Bronchial epithelial cell (primary cell): ENCODE results near the gene ABR. TPM values are rescaled to one million over a fixed set of nuclear protein-coding genes. Genes with fewer than 3 reads are reported as not detected.
A peak's percentile ranks its signal among the peaks of the same experiment; 100 is the strongest.

ENCODE experiments used
- DNase-seq: peaks from one replicate; pipeline ENCODE4 v3.0.0-alpha.2; 2010; ENCODE audit warnings: low read depth
- FAIRE-seq: peaks from 2 replicates; lab custom pipeline; 2011; peaks lifted over from hg19 to GRCh38; lab: Jason Lieb, UNC
- H3K27me3 ChIP-seq: 2 replicates; pipeline ENCODE4 v1.5.1; 2011; ENCODE audit warnings: low read length; ENCODE audit not compliant: control insufficient read depth, insufficient read depth
- H3K36me3 ChIP-seq: 2 replicates; pipeline ENCODE4 v1.5.1; 2011; ENCODE audit warnings: low read length; ENCODE audit not compliant: control insufficient read depth, insufficient read depth
- H3K4me3 ChIP-seq: 2 replicates; pipeline ENCODE4 v1.5.1; 2011; ENCODE audit warnings: mild to moderate bottlenecking, low read depth, low read length, control low read depth
- CTCF ChIP-seq: IDR thresholded peaks from 2 replicates; pipeline ENCODE4 v1.5.1; 2011; ENCODE audit warnings: mild to moderate bottlenecking, moderate library complexity, low read length, control low read depth, inconsistent platforms; ENCODE audit not compliant: insufficient read depth, severe bottlenecking
- total RNA-seq: library from RNA; depleted of rRNA; stranded (reverse); fragments of >200 nt; gene quantifications from 2 replicates; pipeline ENCODE4 v1.2.1, GENCODE V29; 2014

The ABR gene
- total RNA-seq, 1 donor from 2014 or later = 18.7 TPM

- H3K4me3 ChIP-seq = no peak overlapping the region
- FAIRE-seq = peak; percentile 99
- H3K36me3 ChIP-seq = no peaks in the 10 kb centered on the region
- no peak for DNase-seq
- H3K27me3 ChIP-seq = peaks cover 19% of the 10 kb centered on the region
- TF ChIP-seq CTCF = no peak
Observed at GRCh38 chr17:1226308-1226707, 46.5 kb upstream of the ABR start.

- no peak overlapping the region for H3K4me3 ChIP-seq
- FAIRE-seq = no peak
- H3K36me3 ChIP-seq = no peaks in the 10 kb centered on the region
- no peak for DNase-seq
- H3K27me3 ChIP-seq = peaks cover 15% of the 10 kb centered on the region
- TF ChIP-seq CTCF = no peak
Observed at GRCh38 chr17:1224330-1224729, 44.5 kb upstream of the ABR start.

GRCh38 chr17:1223662-1224061, 43.9 kb upstream of the ABR start:
- no peak overlapping the region for H3K4me3 ChIP-seq
- no peak for TF ChIP-seq CTCF
- H3K36me3 ChIP-seq = no peaks in the 10 kb centered on the region
- FAIRE-seq (peak; percentile 83), DNase-seq (no peak)
- peaks cover 14% of the 10 kb centered on the region for H3K27me3 ChIP-seq

GRCh38 chr17:1222321-1222720, 42.5 kb upstream of the ABR start:
- H3K36me3 ChIP-seq = no peaks in the 10 kb centered on the region
- H3K4me3 ChIP-seq = no peak overlapping the region
- DNase-seq = peak; percentile 81
- peaks cover 2% of the 10 kb centered on the region for H3K27me3 ChIP-seq
- FAIRE-seq = no peak
- TF ChIP-seq CTCF = no peak

- no peak for TF ChIP-seq CTCF
- DNase-seq = no peak
- H3K36me3 ChIP-seq = no peaks in the 10 kb centered on the region
- no peak for FAIRE-seq
- no peak overlapping the region for H3K4me3 ChIP-seq
- peaks cover 6% of the 10 kb centered on the region for H3K27me3 ChIP-seq
Observed at GRCh38 chr17:1221209-1221608, 41.4 kb upstream of the ABR start.

GRCh38 chr17:1220346-1220745, 40.6 kb upstream of the ABR start:
- Histone ChIP-seq H3K27me3 (peaks cover 6% of the 10 kb centered on the region), H3K4me3 (no peak overlapping the region), H3K36me3 (no peaks in the 10 kb centered on the region)
- FAIRE-seq = no peak
- DNase-seq = no peak
- no peak for TF ChIP-seq CTCF
